Epithelial cell of proximal tubule (primary cell): ENCODE measurements around the gene CLCN4. TPM values are rescaled to one million over a fixed set of nuclear protein-coding genes. Genes with fewer than 3 reads are reported as not detected.

ENCODE experiments used
- DNase-seq: peaks from one replicate; pipeline ENCODE4 v3.0.0-alpha.2; 2011; ENCODE audit warnings: low read depth
- H3K4me3 ChIP-seq: 2 replicates; pipeline ENCODE4 v1.5.1; 2011; ENCODE audit warnings: low read depth, mild to moderate bottlenecking, low read length
- CTCF ChIP-seq: conservative IDR thresholded peaks from 2 replicates; pipeline ENCODE4 v1.5.1; 2012; ENCODE audit warnings: low read depth, mild to moderate bottlenecking, low read length
- total RNA-seq: library from RNA; depleted of rRNA; stranded (reverse); fragments of >200 nt; gene quantifications from 2 replicates; pipeline ENCODE4 v1.2.3, GENCODE V29; 2015

The CLCN4 gene
- total RNA-seq, 1 donor from 2014 or later: 1.2 TPM

- no peak for DNase-seq
- no peak overlapping the region for H3K4me3 ChIP-seq
- TF ChIP-seq CTCF: no peak
Measured at GRCh38 chrX:10223781-10224180, 67.0 kb downstream of the CLCN4 start.

DNA sequence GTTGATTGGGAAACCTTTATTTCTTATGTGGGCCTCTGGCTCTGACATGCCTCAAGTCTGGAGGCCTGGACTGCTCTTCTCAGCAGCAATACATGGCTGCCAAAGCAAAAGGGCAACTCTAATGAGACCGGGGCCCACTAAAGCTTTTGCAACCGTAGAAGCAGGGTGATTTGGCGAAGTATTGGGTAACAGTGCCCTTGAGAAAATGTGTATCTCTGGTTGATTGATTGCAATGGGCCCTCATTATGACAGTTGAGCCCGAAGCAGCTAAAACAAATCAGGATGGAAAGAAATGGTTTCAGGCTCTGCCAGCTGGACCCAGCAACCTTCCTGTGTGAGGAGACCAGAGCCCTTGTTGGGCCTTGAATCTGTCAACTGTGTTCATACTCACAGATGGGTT, 73.4 kb downstream of the CLCN4 start:
- TF ChIP-seq CTCF: no peak
- no peak for DNase-seq
- H3K4me3 ChIP-seq: no peak overlapping the region

DNA sequence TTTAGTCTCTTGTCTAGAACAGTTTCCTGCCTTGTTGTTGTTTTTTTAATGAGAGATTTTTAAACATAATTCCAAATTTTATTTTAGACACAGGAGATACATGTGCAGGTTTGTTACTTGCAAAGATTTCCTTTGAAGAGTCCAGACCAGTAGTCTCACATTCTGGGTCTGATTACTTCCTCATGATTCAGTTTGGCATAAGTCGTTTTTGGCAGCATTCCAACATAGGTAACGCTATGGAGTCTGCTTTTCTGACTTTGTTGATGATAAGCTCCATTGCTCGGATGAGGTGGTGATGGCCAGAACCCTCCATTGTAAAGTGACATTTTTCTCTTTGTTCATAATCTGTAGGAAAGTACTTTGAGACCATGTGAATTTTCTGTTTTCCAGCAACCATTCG, 74.7 kb downstream of the CLCN4 start:
- no peak for TF ChIP-seq CTCF
- no peak for DNase-seq
- H3K4me3 ChIP-seq: no peak overlapping the region

- no peak for DNase-seq
- no peak overlapping the region for H3K4me3 ChIP-seq
- no peak for TF ChIP-seq CTCF
Measured at GRCh38 chrX:10233173-10233572, 76.4 kb downstream of the CLCN4 start.

DNA sequence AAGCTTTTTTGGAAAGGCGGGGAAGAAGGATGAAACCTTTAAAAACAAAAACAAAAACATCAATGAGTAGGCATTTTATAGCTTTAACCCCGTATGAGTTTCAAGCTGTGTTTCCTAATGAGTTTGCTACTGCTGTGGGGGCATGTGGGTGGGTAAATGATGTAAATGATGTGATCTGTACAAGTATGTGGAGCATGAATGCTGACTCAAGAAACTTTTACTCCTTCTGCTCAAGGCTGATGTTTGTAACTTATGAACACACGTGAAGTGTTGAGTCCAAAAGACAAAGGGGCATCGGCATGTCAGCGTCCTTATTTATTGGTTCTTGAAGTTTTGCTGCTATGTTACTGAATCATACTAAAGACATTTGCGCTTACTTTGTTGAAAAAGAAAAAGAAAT, 76.9 kb downstream of the CLCN4 start:
- no peak for DNase-seq
- no peak for TF ChIP-seq CTCF
- H3K4me3 ChIP-seq: no peak overlapping the region

GRCh38 chrX:10235851-10236250, 79.1 kb downstream of the CLCN4 start:
- DNase-seq: no peak
- H3K4me3 ChIP-seq: no peak overlapping the region
- no peak for TF ChIP-seq CTCF

- no peak overlapping the region for H3K4me3 ChIP-seq
- no peak for TF ChIP-seq CTCF
- DNase-seq: no peak
Measured at GRCh38 chrX:10237241-10237640, 80.5 kb downstream of the CLCN4 start.
